Osteoblast (primary cell): ENCODE data around the gene DDIT4L. TPM values are rescaled to one million over a fixed set of nuclear protein-coding genes. Genes with fewer than 3 reads are reported as not detected.

Experiments
- DNase-seq: peaks from one replicate; pipeline ENCODE4 v3.0.0; 2011; ENCODE audit warnings: low spot score, mixed read lengths; ENCODE audit not compliant: insufficient read length; ENCODE audit errors: missing footprints
- H2AFZ ChIP-seq: 2 replicates; pipeline ENCODE4 v1.6.0; 2011; ENCODE audit warnings: mild to moderate bottlenecking, low read length
- H3K27ac ChIP-seq: 2 replicates; pipeline ENCODE4 v1.5.1; 2011; ENCODE audit warnings: mild to moderate bottlenecking, low read depth, low read length, moderate library complexity
- H3K27me3 ChIP-seq: 2 replicates; pipeline ENCODE4 v1.6.0; 2012; ENCODE audit warnings: mild to moderate bottlenecking, control low read depth, inconsistent platforms, low read length, moderate library complexity; ENCODE audit not compliant: insufficient read depth
- H3K36me3 ChIP-seq: 2 replicates; pipeline ENCODE4 v1.5.1; 2011; ENCODE audit warnings: mild to moderate bottlenecking, low read length, control low read depth, moderate library complexity; ENCODE audit not compliant: insufficient read depth
- H3K4me1 ChIP-seq: 2 replicates; pipeline ENCODE4 v1.5.1; 2011; ENCODE audit warnings: mild to moderate bottlenecking, low read length, control low read depth, moderate library complexity; ENCODE audit not compliant: insufficient read depth
- H3K4me2 ChIP-seq: 2 replicates; pipeline ENCODE4 v1.6.0; 2011; ENCODE audit warnings: mild to moderate bottlenecking, low read length; ENCODE audit not compliant: insufficient read depth
- H3K4me3 ChIP-seq: fragments of 200-600 bp; sonication (generic); 3 replicates; pipeline ENCODE4 v1.5.1; 2012; ENCODE audit warnings: mild to moderate bottlenecking, low read length, inconsistent platforms; ENCODE audit not compliant: insufficient read depth
- H3K79me2 ChIP-seq: 2 replicates; pipeline ENCODE4 v1.6.0; 2012; ENCODE audit warnings: mild to moderate bottlenecking, low read length, control low read depth, inconsistent platforms; ENCODE audit not compliant: insufficient read depth
- H3K9me3 ChIP-seq: 2 replicates; pipeline ENCODE4 v1.5.1; 2011; ENCODE audit warnings: low read depth, low read length, control low read depth
- H4K20me1 ChIP-seq: 2 replicates; pipeline ENCODE4 v1.6.0; 2012; ENCODE audit warnings: mild to moderate bottlenecking, low read length, control low read depth; ENCODE audit not compliant: insufficient read depth
- CTCF ChIP-seq: IDR thresholded peaks from 2 replicates; pipeline ENCODE4 v1.5.1; 2011; ENCODE audit warnings: mild to moderate bottlenecking, low read depth, low read length, moderate library complexity; ENCODE audit errors: extremely low read depth
- total RNA-seq: library from RNA; depleted of rRNA; stranded (reverse); fragments of >200 nt; gene quantifications from 2 replicates; pipeline ENCODE4 v1.2.3, GENCODE V29; 2012

Gene DDIT4L
- total RNA-seq, 1 donor, result 2.2 TPM

DNA sequence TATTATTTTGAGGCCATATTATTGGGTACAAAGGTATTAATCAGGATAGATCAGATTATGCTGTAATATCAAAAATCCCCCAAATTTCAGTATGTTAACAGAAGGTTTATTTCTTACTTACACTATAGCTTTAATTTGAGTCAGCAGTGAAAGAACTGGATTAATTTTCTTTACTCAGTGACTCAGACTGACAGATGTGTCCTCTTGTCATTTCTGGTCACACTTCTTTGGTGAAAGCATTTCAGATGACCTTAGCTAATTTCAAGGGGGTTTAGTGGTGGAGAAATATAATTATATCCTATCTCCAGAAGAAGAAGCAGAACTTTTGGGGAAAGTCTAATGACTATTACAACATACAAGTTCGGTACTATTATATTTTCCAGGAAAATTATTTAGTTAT is 12.4 kb downstream of the DDIT4L start:
- no peak overlapping the region for H2AFZ ChIP-seq
- H3K9me3 ChIP-seq, result no peaks in the 10 kb centered on the region
- H3K27me3 ChIP-seq, result no peaks in the 10 kb centered on the region
- no peaks in the 10 kb centered on the region for H3K4me1 ChIP-seq
- no peak overlapping the region for H3K4me2 ChIP-seq
- no peak for TF ChIP-seq CTCF
- no peaks in the 10 kb centered on the region for H4K20me1 ChIP-seq
- no peak overlapping the region for H3K27ac ChIP-seq
- no peak overlapping the region for H3K4me3 ChIP-seq
- DNase-seq, result no peak
- H3K79me2 ChIP-seq, result no peaks in the 10 kb centered on the region
- no peaks in the 10 kb centered on the region for H3K36me3 ChIP-seq

- Histone ChIP-seq H3K27me3 (no peaks in the 10 kb centered on the region), H3K4me2 (no peak overlapping the region), H3K27ac (no peak overlapping the region), H3K79me2 (no peaks in the 10 kb centered on the region), H3K9me3 (no peaks in the 10 kb centered on the region), H2AFZ (no peak overlapping the region), H3K4me3 (no peak overlapping the region), H4K20me1 (no peaks in the 10 kb centered on the region), H3K4me1 (no peaks in the 10 kb centered on the region), H3K36me3 (no peaks in the 10 kb centered on the region)
- TF ChIP-seq CTCF, result no peak
- no peak for DNase-seq
These were observed 13.1 kb downstream of the DDIT4L start for GRCh38 chr4:100177126-100177525.

- TF ChIP-seq CTCF, result no peak
- H3K4me3 ChIP-seq, result no peak overlapping the region
These were observed 14.4 kb downstream of the DDIT4L start for GRCh38 chr4:100175858-100176257.

DNA sequence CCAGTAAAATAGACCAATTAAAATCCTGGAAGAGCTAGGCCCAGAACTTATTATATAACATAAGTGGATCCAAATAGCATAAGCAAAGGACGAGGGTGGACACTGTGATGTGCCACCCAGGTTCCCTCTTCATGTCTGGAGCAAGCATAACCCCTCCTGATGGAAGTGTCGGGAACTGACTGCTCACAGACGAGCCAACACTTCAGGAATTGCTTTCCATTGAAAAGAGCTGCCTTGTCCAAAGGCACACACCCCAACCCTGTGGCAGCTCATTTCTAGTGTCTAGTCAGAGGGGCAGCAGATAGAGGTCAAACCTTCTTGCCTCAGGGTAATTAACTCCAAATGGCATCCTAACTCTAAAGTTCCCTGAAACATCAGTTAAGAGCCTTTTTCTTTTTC is 15.3 kb downstream of the DDIT4L start:
- Histone ChIP-seq H3K4me2 (no peak overlapping the region), H3K4me3 (no peak overlapping the region), H2AFZ (no peak overlapping the region), H3K36me3 (no peaks in the 10 kb centered on the region), H3K4me1 (no peaks in the 10 kb centered on the region), H3K27me3 (no peaks in the 10 kb centered on the region), H3K79me2 (no peaks in the 10 kb centered on the region), H3K27ac (no peak overlapping the region), H3K9me3 (no peaks in the 10 kb centered on the region), H4K20me1 (no peaks in the 10 kb centered on the region)
- no peak for DNase-seq
- no peak for TF ChIP-seq CTCF

More at GRCh38 chr4:100175858-100176257, 14.4 kb downstream of the DDIT4L start:
- no peak for DNase-seq
- H3K4me2 ChIP-seq, result no peak overlapping the region
- no peaks in the 10 kb centered on the region for H4K20me1 ChIP-seq
- no peaks in the 10 kb centered on the region for H3K79me2 ChIP-seq
- no peaks in the 10 kb centered on the region for H3K36me3 ChIP-seq
- no peaks in the 10 kb centered on the region for H3K27me3 ChIP-seq
- no peaks in the 10 kb centered on the region for H3K4me1 ChIP-seq
- H2AFZ ChIP-seq, result no peak overlapping the region
- no peaks in the 10 kb centered on the region for H3K9me3 ChIP-seq
- H3K27ac ChIP-seq, result no peak overlapping the region
